GM19193 (cell line): ENCODE data around the gene SMURF1.

ENCODE experiments used
- POLR2A ChIP-seq: IDR thresholded peaks from 4 replicates; pipeline ENCODE4 v1.6.1; 2011; ENCODE audit not compliant: insufficient read depth, insufficient read length; ENCODE audit errors: extremely low read depth

The SMURF1 gene

GRCh38 chr7:99004781-99005500 is 139.0 kb downstream of the SMURF1 start:
- no peak for TF ChIP-seq POLR2A

DNA sequence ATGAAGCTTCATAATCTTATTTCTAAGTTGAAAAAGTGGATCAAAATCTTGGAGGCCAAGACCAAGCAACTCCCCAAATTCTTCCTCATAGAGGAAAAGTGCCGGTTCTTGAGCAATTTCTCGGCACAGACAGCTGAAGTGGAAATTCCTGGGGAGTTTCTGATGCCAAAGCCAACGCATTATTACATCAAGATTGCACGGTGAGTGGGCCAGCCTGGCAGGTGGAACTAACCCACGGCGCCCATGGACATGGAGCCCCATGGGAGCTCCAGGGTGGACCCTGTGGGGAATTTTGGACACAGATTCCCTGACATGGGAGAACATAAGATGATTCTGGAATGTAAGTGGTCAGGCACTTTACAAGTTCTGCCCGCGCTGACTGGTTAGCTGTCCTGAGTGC is 139.7 kb downstream of the SMURF1 start:
- TF ChIP-seq POLR2A: no peak

DNA sequence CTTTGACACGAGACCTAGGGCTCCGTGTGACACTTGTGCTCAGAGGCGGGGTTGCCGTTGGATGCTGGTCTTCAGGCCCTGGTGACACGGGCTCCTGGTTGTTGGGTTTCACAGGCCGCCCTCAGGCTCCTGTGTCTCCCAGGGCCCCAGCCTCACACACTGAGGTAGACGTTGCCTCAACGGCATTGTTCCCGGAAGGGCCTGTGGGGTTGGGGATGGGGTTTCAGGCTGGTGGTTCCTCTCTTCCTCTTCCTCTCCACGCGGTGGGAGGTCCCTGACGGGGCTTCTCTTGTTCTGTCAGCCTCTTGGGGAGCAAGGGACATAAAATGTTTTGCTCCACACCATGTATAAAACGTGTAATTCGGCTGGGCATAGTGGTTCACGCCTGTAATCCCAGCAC is 140.5 kb downstream of the SMURF1 start:
- TF ChIP-seq POLR2A: no peak

DNA sequence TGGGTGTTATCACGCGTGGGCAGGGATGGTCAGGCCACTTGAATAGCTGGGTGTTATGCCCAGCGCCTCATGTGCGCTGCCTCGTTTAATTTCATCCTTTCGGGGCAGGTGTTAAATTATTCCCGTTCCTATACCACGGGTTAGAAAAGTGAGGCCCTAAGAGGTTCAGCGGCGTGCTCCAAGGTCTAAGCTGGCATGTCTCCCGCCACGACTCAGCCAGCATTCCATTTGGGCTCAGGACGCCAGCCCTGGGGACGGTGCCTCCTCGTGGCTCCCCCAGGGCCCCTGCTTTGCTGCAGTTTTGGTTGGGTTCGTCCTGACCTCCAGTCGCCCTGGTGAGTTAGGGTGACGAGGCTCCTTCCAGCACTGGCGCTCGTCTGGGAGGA is 141.1 kb downstream of the SMURF1 start:
- no peak for TF ChIP-seq POLR2A

- no peak for TF ChIP-seq POLR2A
Observed at GRCh38 chr7:99002148-99002826, 141.6 kb downstream of the SMURF1 start.

DNA sequence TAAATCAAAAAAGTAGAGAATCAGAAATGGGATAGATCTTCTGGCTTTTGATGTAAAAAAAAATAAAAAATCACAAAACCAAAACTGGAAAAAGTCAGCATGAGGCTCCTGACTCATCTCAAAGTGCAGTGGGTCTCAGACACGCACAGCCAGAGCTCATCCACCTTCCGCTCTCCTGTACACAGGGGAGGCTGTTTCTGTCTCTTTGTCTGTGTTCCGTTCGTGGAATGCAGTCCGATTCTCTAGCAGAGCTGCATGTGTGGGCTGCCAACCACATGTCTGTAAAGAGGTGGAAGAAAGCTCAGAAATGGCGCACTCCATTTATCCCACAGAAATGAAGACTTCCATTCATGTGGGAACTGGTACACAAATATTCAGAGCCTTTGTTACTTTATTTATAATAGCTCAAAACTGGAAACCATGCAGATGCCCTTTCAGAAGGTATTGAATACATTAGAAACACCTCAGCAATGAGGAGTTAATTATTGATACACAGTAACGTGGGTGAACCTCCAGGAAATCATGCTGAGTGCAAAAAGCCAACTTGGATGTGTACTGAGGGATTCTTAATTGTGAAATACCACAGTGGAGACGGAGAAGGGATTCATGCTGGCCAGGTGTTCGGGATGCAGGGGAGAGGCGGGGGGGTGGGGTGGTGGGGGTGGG is 142.3 kb downstream of the SMURF1 start:
- TF ChIP-seq POLR2A: no peak

DNA sequence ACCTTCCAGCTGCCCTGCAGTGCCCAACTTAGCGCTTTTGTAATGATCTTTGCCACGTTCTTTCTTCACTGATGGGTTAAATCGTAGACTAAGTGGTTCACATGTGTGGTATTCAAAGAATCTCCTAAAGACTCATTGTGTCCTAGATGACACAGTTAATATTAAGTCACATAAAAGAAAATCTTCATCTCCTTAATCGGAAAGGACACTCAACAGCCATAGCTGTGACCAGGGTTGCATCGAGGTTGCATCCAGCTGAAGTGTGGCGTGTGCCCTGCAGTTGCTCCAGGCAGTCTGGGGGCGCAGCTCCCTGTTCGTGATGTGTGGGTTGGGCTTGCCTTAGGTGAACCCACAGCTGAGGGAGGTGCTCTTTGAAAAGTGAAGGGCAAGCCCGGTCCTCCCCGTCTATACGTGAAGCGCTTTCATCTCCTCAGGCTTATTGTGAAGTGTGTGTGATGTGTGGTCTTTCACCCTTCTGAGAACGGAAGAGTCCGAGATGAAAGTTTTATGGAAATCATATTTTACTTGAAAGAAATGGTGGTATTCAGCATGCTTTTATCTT is 142.9 kb downstream of the SMURF1 start:
- TF ChIP-seq POLR2A: no peak

DNA sequence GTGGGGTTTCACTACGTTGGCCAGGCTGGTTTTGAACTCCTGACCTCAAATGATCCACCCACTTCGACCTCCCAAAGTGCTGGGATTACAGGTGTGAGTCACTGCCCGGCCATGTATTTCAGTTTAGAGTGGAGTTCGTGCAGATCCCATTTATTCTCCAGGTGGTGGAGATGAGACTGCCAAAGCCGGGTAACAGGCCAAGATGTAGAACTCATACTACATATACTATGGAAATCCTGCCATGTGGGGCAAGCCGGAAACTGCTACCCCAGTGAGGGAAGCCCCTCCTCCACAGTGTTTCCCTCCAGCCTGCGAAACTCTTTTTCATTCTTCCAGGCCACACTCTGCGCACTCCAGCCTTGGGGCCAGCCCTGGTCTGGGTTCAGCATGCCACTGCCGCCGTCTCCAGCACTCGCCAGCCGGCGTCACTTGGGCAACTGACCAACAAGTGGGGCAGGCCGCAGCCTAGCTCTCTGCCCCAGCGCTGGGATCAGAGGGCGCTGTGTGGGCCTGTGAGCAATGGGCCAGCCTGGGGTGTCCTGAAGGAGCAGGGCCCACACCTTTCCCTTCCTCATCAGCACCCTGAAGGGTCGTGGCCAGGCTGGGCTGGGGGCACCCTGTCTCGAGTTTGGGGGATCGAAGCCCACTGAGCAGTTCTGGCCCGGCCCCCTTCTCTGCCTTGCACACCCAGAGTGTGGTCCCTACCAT is 143.6 kb downstream of the SMURF1 start:
- no peak for TF ChIP-seq POLR2A

DNA sequence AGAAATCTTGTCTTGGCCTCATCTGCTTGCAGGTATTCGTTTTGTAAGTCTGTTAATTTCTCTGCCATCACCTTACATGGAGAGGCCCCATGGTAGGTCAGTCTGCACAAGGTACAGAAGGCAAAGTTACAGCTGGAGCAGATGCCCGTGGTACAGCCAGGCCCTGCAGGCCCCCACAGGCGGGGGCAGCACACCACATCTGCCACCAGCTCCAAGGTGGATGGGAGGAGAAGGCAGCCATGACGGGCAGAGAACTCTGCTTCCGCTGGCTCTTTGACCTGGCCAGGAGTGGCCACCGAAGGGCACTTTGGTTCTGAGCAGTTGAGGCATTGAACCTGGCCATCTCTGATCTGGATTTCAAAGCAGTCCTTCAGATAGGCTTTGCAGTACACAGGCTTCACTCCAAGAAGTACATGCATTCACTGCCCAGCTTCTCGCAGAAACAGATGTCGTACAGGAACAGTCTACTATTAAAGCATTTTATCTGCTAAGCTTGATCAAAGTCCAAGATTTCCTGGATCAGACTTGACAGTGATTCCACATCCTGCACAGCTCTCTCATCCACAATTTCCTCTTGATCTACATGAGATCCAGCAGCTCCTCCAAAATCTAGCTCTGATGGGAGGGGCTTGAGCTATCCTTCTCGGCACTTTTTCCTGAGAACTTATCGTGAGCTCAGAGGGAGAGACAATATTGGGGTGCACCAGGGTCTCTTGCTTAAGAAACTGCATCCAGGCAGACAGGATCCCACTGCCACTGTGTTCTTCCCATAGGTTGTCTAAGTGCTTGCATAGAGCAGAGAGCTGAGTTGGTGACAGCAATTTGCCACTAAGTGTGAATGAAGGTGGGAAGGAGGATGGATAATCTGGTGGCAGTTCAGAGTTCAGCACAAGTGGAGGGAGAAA is 144.8 kb downstream of the SMURF1 start:
- no peak for TF ChIP-seq POLR2A

GRCh38 chr7:98997846-98998245 is 146.1 kb downstream of the SMURF1 start:
- TF ChIP-seq POLR2A: no peak

DNA sequence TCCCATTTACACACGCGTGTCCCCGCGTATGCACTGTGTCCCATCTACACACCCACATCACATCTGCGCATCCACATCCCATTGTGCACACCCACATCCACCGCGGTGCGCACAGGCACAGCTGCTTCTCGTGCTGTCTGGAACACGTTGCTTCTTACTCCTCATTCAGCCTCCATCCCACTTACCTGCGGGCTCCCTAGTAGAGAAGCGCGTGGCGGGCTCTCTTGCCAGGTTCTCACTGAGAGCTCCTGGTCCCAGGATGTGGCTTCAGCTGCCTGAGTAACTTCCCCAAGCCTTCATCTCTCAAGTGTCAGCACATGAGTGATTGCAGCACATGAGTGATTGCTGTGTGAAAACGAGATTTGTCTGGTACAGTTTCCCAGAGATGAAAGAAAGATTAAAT is 147.8 kb downstream of the SMURF1 start:
- TF ChIP-seq POLR2A: no peak

DNA sequence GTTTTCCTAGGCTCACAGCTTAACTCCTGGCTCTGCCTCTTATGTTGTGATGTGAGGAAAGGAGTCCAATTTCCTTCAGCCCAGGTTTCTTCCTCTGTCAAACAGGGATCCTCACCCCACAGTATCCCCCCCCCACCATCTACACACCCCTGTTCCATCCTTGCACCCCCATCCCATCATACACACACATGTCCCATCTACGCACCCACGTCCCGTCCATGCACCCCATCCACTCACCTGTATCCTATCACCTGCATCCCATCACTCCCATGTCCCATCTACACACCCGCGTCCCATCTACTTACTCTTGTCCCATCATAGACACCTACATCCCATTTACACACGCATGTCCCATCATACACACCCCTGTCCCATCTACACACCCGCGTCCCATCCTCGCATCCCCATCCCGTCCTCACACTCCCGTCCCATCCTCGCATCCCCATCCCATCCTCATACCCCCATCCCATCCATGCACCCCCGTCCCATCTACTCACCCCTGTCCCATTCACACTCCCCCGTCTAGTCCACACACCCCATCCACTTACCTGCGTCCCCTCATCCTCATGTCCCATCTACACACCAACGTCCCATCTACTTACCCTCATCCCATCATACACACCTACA is 148.3 kb downstream of the SMURF1 start:
- TF ChIP-seq POLR2A: no peak

GRCh38 chr7:98995111-98995510 is 148.8 kb downstream of the SMURF1 start:
- no peak for TF ChIP-seq POLR2A
